HCT116 (cell line): Measurements from ENCODE around the gene RCOR3.

ENCODE experiments used
- POLR2A ChIP-seq: IDR thresholded peaks from 2 replicates; pipeline ENCODE4 v1.7.0; 2011; ENCODE audit warnings: borderline replicate concordance; ENCODE audit not compliant: insufficient read depth, insufficient read length; ENCODE audit errors: extremely low read depth
- POLR2AphosphoS5 ChIP-seq: IDR thresholded peaks from 2 replicates; pipeline ENCODE4 v1.6.1; 2011; ENCODE audit warnings: mild to moderate bottlenecking, low read depth, low read length, moderate library complexity
- TCF7L2 ChIP-seq: IDR thresholded peaks from 2 replicates; pipeline ENCODE4 v1.7.0; 2011; ENCODE audit warnings: borderline replicate concordance, inconsistent platforms; ENCODE audit not compliant: insufficient read depth, insufficient read length; ENCODE audit errors: extremely low read depth
- TF ChIP-seq, protein P1 (sequence below), 3 experiments: fragments of 200-600 bp in 1 of 3; sonication (generic) in 1 of 3; IDR thresholded peaks in 2 of 3; conservative IDR thresholded peaks in 1 of 3; 2 replicates each; pipeline ENCODE4 v1.5.1; 2012 to 2017; ENCODE audit warnings: low read depth in 2 of 3, low read length in 2 of 3, antibody characterized with exemption in 1 of 3, borderline replicate concordance in 1 of 3, control low read depth in 1 of 3, mild to moderate bottlenecking in 1 of 3, mixed read lengths in 1 of 3, mixed run types in 1 of 3, moderate library complexity in 1 of 3; ENCODE audit not compliant: insufficient read depth in 1 of 3

DNA sequence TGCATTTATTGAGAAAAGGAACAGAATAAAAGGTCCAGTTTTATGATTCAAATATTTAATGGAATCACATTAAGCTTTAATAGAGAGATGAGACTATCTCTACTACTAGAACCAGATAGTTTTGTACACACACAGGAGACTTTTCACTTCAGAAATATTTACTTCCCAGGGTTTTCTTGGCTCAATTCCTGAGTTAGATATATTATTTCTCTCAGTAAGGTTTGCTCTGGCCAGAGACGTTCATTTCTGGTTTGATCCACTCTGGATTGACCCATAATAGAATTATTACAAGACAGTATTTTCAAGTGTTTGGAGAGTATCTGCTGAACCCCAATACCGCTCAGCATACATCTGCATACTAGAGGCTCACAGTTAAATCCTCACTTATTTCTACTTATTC lies 1.3 kb upstream of the RCOR3 start:
- TF ChIP-seq TCF7L2 (no peak), POLR2AphosphoS5 (no peak), POLR2A (no peak)
- TF ChIP-seq, protein P1, sequence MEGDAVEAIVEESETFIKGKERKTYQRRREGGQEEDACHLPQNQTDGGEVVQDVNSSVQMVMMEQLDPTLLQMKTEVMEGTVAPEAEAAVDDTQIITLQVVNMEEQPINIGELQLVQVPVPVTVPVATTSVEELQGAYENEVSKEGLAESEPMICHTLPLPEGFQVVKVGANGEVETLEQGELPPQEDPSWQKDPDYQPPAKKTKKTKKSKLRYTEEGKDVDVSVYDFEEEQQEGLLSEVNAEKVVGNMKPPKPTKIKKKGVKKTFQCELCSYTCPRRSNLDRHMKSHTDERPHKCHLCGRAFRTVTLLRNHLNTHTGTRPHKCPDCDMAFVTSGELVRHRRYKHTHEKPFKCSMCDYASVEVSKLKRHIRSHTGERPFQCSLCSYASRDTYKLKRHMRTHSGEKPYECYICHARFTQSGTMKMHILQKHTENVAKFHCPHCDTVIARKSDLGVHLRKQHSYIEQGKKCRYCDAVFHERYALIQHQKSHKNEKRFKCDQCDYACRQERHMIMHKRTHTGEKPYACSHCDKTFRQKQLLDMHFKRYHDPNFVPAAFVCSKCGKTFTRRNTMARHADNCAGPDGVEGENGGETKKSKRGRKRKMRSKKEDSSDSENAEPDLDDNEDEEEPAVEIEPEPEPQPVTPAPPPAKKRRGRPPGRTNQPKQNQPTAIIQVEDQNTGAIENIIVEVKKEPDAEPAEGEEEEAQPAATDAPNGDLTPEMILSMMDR (IDR thresholded peaks at IDR 0.05 in 2 of 3, conservative IDR thresholded peaks at IDR 0.05 in 1 of 3; ENCODE audit: borderline replicate concordance in 1 of 3, insufficient read depth in 1 of 3, low read depth in 2 of 3, low read length in 2 of 3) = no peak
